IMR-90 (cell line): ENCODE measurements around the gene NUP42. TPM values are rescaled to one million over a fixed set of nuclear protein-coding genes. Genes with fewer than 3 reads are reported as not detected.

Experiments
- ATAC-seq: fragments of 200-7000 bp; cut with Tn5 transposase; 2 replicates; pipeline ENCODE4 v1.9.1; 2020; ENCODE audit warnings: low read depth, mild to moderate bottlenecking, moderate library complexity
- BruUV-seq: library from RNA; stranded (reverse); fragments of 400-500 nt; replicated peaks from 2 replicates; lab custom pipeline; 2021; lab: Mats Ljungman, UMichigan
- CTCF ChIA-PET: fragments of 300-600 bp; formaldehyde crosslinking; extraction: SDS; loops from one replicate; lab custom pipeline; 2021; ENCODE audit warnings: antibody characterized with exemption; lab: Yijun Ruan, JAX
- POLR2A ChIA-PET: fragments of 300-600 bp; sonication (Branson Sonifier 250); formaldehyde crosslinking; loops from one replicate; lab custom pipeline; 2022; ENCODE audit warnings: antibody characterized with exemption; ENCODE audit not compliant: unreplicated experiment; lab: Charles Lee
- DNase-seq: peaks from one replicate; pipeline ENCODE4 v3.0.0; 2013
- H2AFZ ChIP-seq: replicated peaks from 2 replicates; pipeline ENCODE3; 2013; ENCODE audit warnings: low read length, mild to moderate bottlenecking; ENCODE audit not compliant: poor library complexity
- H2AK5ac ChIP-seq: 2 replicates; pipeline ENCODE4 v1.6.1; 2013; ENCODE audit warnings: low read depth, low read length, inconsistent platforms
- H2AK9ac ChIP-seq: replicated peaks from 2 replicates; pipeline ENCODE3; 2013; ENCODE audit warnings: mild to moderate bottlenecking, low read depth, low read length, moderate library complexity; ENCODE audit not compliant: poor library complexity
- H2BK120ac ChIP-seq: 2 replicates; pipeline ENCODE4 v1.6.1; 2013; ENCODE audit warnings: low read depth, low read length, inconsistent platforms
- H2BK15ac ChIP-seq: 3 replicates; pipeline ENCODE4 v1.6.1; 2013; ENCODE audit warnings: low read depth, low read length, inconsistent platforms
- H2BK20ac ChIP-seq: 2 replicates; pipeline ENCODE4 v1.6.1; 2013; ENCODE audit warnings: low read depth, mild to moderate bottlenecking, inconsistent platforms, low read length, moderate library complexity
- H2BK5ac ChIP-seq: 2 replicates; pipeline ENCODE4 v1.6.1; 2013; ENCODE audit warnings: mild to moderate bottlenecking, low read depth, low read length, inconsistent platforms; ENCODE audit not compliant: poor library complexity, severe bottlenecking
- H3K14ac ChIP-seq: replicated peaks from 2 replicates; pipeline ENCODE4 v1.6.1; 2013; ENCODE audit warnings: low read depth, low read length, inconsistent platforms
- H3K18ac ChIP-seq: 2 replicates; pipeline ENCODE4 v1.6.1; 2013; ENCODE audit warnings: low read depth, low read length, control low read depth
- H3K23ac ChIP-seq: 2 replicates; pipeline ENCODE4 v1.6.1; 2013; ENCODE audit warnings: low read depth, low read length, inconsistent platforms
- H3K27ac ChIP-seq: 2 replicates; pipeline ENCODE4 v1.5.1; 2013; ENCODE audit warnings: mild to moderate bottlenecking, control low read depth, low read length; ENCODE audit not compliant: insufficient read depth
- H3K27me3 ChIP-seq: 2 replicates; pipeline ENCODE4 v1.6.1; 2013; ENCODE audit warnings: low read length; ENCODE audit not compliant: control insufficient read depth, insufficient read depth
- H3K36me3 ChIP-seq: 2 replicates; pipeline ENCODE4 v1.6.1; 2013; ENCODE audit warnings: low read length, mixed read lengths; ENCODE audit not compliant: control insufficient read depth, insufficient read depth
- H3K4ac ChIP-seq: 2 replicates; pipeline ENCODE4 v1.6.1; 2013; ENCODE audit warnings: low read depth, low read length, inconsistent platforms
- H3K4me1 ChIP-seq: 2 replicates; pipeline ENCODE4 v1.6.1; 2013; ENCODE audit warnings: low read length, mixed read lengths; ENCODE audit not compliant: control insufficient read depth, insufficient read depth
- H3K4me2 ChIP-seq: 2 replicates; pipeline ENCODE4 v1.6.1; 2013; ENCODE audit warnings: low read depth, mild to moderate bottlenecking, control low read depth, low read length, moderate library complexity
- H3K4me3 ChIP-seq: 2 replicates; pipeline ENCODE4 v1.5.1; 2013; ENCODE audit warnings: low read depth, mild to moderate bottlenecking, control low read depth, low read length, moderate library complexity; ENCODE audit not compliant: insufficient read depth
- H3K56ac ChIP-seq: 2 replicates; pipeline ENCODE4 v1.6.1; 2013; ENCODE audit warnings: low read length, inconsistent platforms; ENCODE audit not compliant: insufficient read depth; ENCODE audit errors: extremely low read depth
- H3K79me1 ChIP-seq, 2 experiments: 2 replicates each; pipeline ENCODE4 v1.6.1; 2013; ENCODE audit warnings: low read length in 2 of 2, inconsistent platforms in 1 of 2, low read depth in 1 of 2
- H3K9ac ChIP-seq: 2 replicates; pipeline ENCODE4 v1.6.1; 2013; ENCODE audit warnings: low read depth, low read length, control low read depth
- H3K9me1 ChIP-seq: 2 replicates; pipeline ENCODE4 v1.6.1; 2013; ENCODE audit warnings: low read length, inconsistent platforms; ENCODE audit not compliant: insufficient read depth
- H3K9me3 ChIP-seq: 2 replicates; pipeline ENCODE4 v1.6.1; 2013; ENCODE audit warnings: low read length; ENCODE audit not compliant: control insufficient read depth, insufficient read depth
- H4K20me1 ChIP-seq: 2 replicates; pipeline ENCODE4 v1.6.1; 2013; ENCODE audit warnings: low read length, inconsistent platforms; ENCODE audit not compliant: insufficient read depth
- H4K5ac ChIP-seq: 2 replicates; pipeline ENCODE4 v1.6.1; 2013; ENCODE audit warnings: mild to moderate bottlenecking, low read depth, low read length, control low read depth
- H4K8ac ChIP-seq, 2 experiments: 2 replicates each; pipeline ENCODE4 v1.6.1; 2013; ENCODE audit warnings: low read depth in 2 of 2, low read length in 2 of 2, control low read depth in 1 of 2, inconsistent platforms in 1 of 2
- H4K91ac ChIP-seq: 2 replicates; pipeline ENCODE4 v1.6.1; 2013; ENCODE audit warnings: low read depth, low read length, inconsistent platforms; ENCODE audit not compliant: insufficient read depth
- BHLHE40 ChIP-seq: fragments of 150-350 bp; IDR thresholded peaks from 2 replicates; pipeline ENCODE4 v1.6.1; 2016; ENCODE audit warnings: mild to moderate bottlenecking, low read depth, low read length
- CHD1 ChIP-seq: IDR thresholded peaks from 2 replicates; pipeline ENCODE4 v1.6.1; 2012; ENCODE audit warnings: low read depth, low read length, improper control_type of control experiment
- MAFK ChIP-seq: IDR thresholded peaks from 2 replicates; pipeline ENCODE4 v1.6.1; 2012; ENCODE audit warnings: low read depth, low read length, improper control_type of control experiment
- MAZ ChIP-seq: IDR thresholded peaks from 2 replicates; pipeline ENCODE4 v1.6.1; 2012; ENCODE audit warnings: low read depth, mild to moderate bottlenecking, low read length, improper control_type of control experiment, moderate library complexity, borderline replicate concordance
- NFE2L2 ChIP-seq: fragments of 150-350 bp; IDR thresholded peaks from 2 replicates; pipeline ENCODE4 v1.6.1; 2016; ENCODE audit warnings: low read depth, mild to moderate bottlenecking, low read length
- POLR2A ChIP-seq: IDR thresholded peaks from 2 replicates; pipeline ENCODE4 v1.6.1; 2012; ENCODE audit warnings: mild to moderate bottlenecking, low read depth, low read length
- USF2 ChIP-seq: fragments of 150-350 bp; IDR thresholded peaks from 2 replicates; pipeline ENCODE4 v1.6.1; 2017; ENCODE audit warnings: mild to moderate bottlenecking, antibody characterized with exemption, low read length, low read depth
- WGBS, 2 experiments: methylation state at CpG; one replicate each; pipeline versions ENCODE4 v1.1.5 to v1.1.7; 2013; ENCODE audit warnings: missing lambda C conversion rate in 2 of 2; ENCODE audit not compliant: insufficient read length in 1 of 2; ENCODE audit errors: extremely low coverage in 2 of 2; 5-methylcytosine and 5-hydroxymethylcytosine counted together
- dilution Hi-C: fragments of 300-500 bp; cut with HindIII; formaldehyde crosslinking; loops from one replicate; pipeline ENCODE4 v1.14.3; 2018; ENCODE audit warnings: low sequenced_read_pairs; ENCODE audit not compliant: unreplicated experiment
- in situ Hi-C: fragments of 300-500 bp; cut with MboI; formaldehyde crosslinking; loops from 3 replicates; pipeline ENCODE4 v1.14.3; 2019; ENCODE audit warnings: low sequenced_read_pairs, inconsistent platforms, mixed read lengths
- intact Hi-C: fragments of 100-400 bp; cut with micrococcal nuclease; formaldehyde crosslinking; loops from 2 replicates; pipeline ENCODE4 v1.10.0; 2022
- polyA plus RNA-seq, 3 experiments: library from polyadenylated mRNA; depleted of rRNA; stranded (reverse); fragments of >200 nt; gene quantifications; 2 replicates each; pipeline ENCODE4 v1.2.3, GENCODE V29; 2012; ENCODE audit warnings: low replicate concordance in 1 of 3
- total RNA-seq: library from RNA; depleted of rRNA; stranded (reverse); fragments of >200 nt; gene quantifications from 2 replicates; pipeline ENCODE4 v1.2.3, GENCODE V29; 2012

NUP42 gene
- total and polyA plus RNA-seq, 2 of the 4 experiments (the other 2 are of a cell fraction) = 17.3 to 22.6 TPM

- Histone ChIP-seq H4K20me1 (no peaks in the 10 kb centered on the region), H3K4ac (no peak overlapping the region), H4K5ac (no peak overlapping the region), H2AK5ac (no peak overlapping the region), H3K56ac (no peak overlapping the region), H3K9ac (no peak overlapping the region), H3K23ac (no peak overlapping the region), H3K18ac (no peak overlapping the region), H3K27ac (peak overlapping the region; percentile 56; the same call in 1 of the 2 replicates), H2BK120ac (no peak overlapping the region), H3K9me3 (no peaks in the 10 kb centered on the region), H3K9me1 (no peaks in the 10 kb centered on the region), H2AK9ac (no peak overlapping the region), H4K91ac (no peak overlapping the region), H2BK20ac (no peak overlapping the region), H3K27me3 (no peaks in the 10 kb centered on the region), H3K4me1 (peaks cover 3% of the 10 kb centered on the region), H2BK15ac (no peak overlapping the region), H3K14ac (no peak overlapping the region), H4K8ac (no peak overlapping the region), H3K36me3 (no peaks in the 10 kb centered on the region), H2BK5ac (no peak overlapping the region), H3K79me1 (no peaks in the 10 kb centered on the region), H3K4me2 (peak overlapping the region; percentile 44), H3K4me3 (no peak overlapping the region), H2AFZ (no peak overlapping the region)
- WGBS, 2 experiments = no CpG with 5 or more reads among the region's 1 CpG
- no peak for TF ChIP-seq USF2
- TF ChIP-seq BHLHE40 = no peak
- no peak for TF ChIP-seq NFE2L2
- no peak for TF ChIP-seq CHD1
- no peak for TF ChIP-seq POLR2A
- TF ChIP-seq MAZ = no peak
- TF ChIP-seq MAFK = no peak
- ATAC-seq (peak; percentile 75), DNase-seq (peak; percentile 17)
- dilution Hi-C loops = no loop called here
- ChIA-PET POLR2A (no interaction called here), CTCF (interaction anchor here (0.6 to 1.6 kb wide), 3 partner anchors 10 to 78 kb away, joined by 3 to 5 read pairs (median 3); no protein-coding TSS in a partner anchor)
- BruUV-seq = no TSS peak
- intact Hi-C loops = no loop called here
- in situ Hi-C loops = no loop called here
These were observed 46.1 kb upstream of the NUP42 start for GRCh38 chr7:23135755-23136154.
